ENCODE data around the gene FARS2. TPM values are rescaled to one million over a fixed set of nuclear protein-coding genes. Genes with fewer than 3 reads are reported as not detected.

FARS2 gene
- polyA plus RNA-seq, 1 donor from 2014 or later: 11.9 TPM

- Histone ChIP-seq H3K9me3 (ENCODE audit: low read length) (no peaks in the 10 kb centered on the region), H3K79me2 (replicated peaks; ENCODE audit: insufficient read depth, low read length) (no peaks in the 10 kb centered on the region), H3K36me3 (ENCODE audit: insufficient read depth, low read length) (no peaks in the 10 kb centered on the region), H4K20me1 (ENCODE audit: insufficient read depth) (no peaks in the 10 kb centered on the region), H3F3A (ENCODE audit: insufficient read depth, low read length, poor library complexity, severe bottlenecking) (no peaks in the 10 kb centered on the region), H3K27me3 (ENCODE audit: insufficient read depth, low read depth, low read length) (no peaks in the 10 kb centered on the region), H3K9me2 (ENCODE audit: insufficient read depth, low read length) (no peaks in the 10 kb centered on the region), H3K9ac (ENCODE audit: low read length) (no peak overlapping the region), H2AFZ (ENCODE audit: low read depth, low read length) (no peak overlapping the region), H3K27ac (ENCODE audit: low read length) (no peak overlapping the region), H3K4me3 (ENCODE audit: low read length) (no peak overlapping the region), H3K4me2 (ENCODE audit: low read length) (no peak overlapping the region)
- no peak for TF ChIP-seq EP300 (conservative IDR thresholded peaks at IDR 0.05; ENCODE audit: poor library complexity, severe bottlenecking)
- TF ChIP-seq SMC3 (conservative IDR thresholded peaks at IDR 0.05; ENCODE audit: poor library complexity): no peak
- no peak for TF ChIP-seq RAD21 (conservative IDR thresholded peaks at IDR 0.05)
- no peak for TF ChIP-seq MXI1 (conservative IDR thresholded peaks at IDR 0.05; ENCODE audit: poor library complexity, severe bottlenecking)
- no peak for TF ChIP-seq REST (IDR thresholded peaks at IDR 0.05; ENCODE audit: borderline replicate concordance)
- no peak for TF ChIP-seq TAF1 (IDR thresholded peaks at IDR 0.05; ENCODE audit: low read depth)
- TF ChIP-seq POLR2AphosphoS5 (IDR thresholded peaks at IDR 0.05): no peak
- TF ChIP-seq CTCF (IDR thresholded peaks at IDR 0.05; ENCODE audit: poor library complexity, severe bottlenecking): no peak
- no peak for TF ChIP-seq EZH2 (IDR thresholded peaks at IDR 0.05; ENCODE audit: borderline replicate concordance, insufficient read depth, low read length, poor library complexity, severe bottlenecking)
Measured at GRCh38 chr6:5644523-5645185, 383.3 kb downstream of the FARS2 start.

- TF ChIP-seq SMC3 (conservative IDR thresholded peaks at IDR 0.05; ENCODE audit: poor library complexity) (no peak), MXI1 (conservative IDR thresholded peaks at IDR 0.05; ENCODE audit: poor library complexity, severe bottlenecking) (no peak), EP300 (conservative IDR thresholded peaks at IDR 0.05; ENCODE audit: poor library complexity, severe bottlenecking) (no peak), REST (IDR thresholded peaks at IDR 0.05; ENCODE audit: borderline replicate concordance) (no peak), RAD21 (conservative IDR thresholded peaks at IDR 0.05) (no peak), TAF1 (IDR thresholded peaks at IDR 0.05; ENCODE audit: low read depth) (no peak), EZH2 (IDR thresholded peaks at IDR 0.05; ENCODE audit: borderline replicate concordance, insufficient read depth, low read length, poor library complexity, severe bottlenecking) (no peak), CTCF (IDR thresholded peaks at IDR 0.05; ENCODE audit: poor library complexity, severe bottlenecking) (no peak), POLR2AphosphoS5 (IDR thresholded peaks at IDR 0.05) (no peak)
- Histone ChIP-seq H3F3A (ENCODE audit: insufficient read depth, low read length, poor library complexity, severe bottlenecking) (no peaks in the 10 kb centered on the region), H3K79me2 (replicated peaks; ENCODE audit: insufficient read depth, low read length) (no peaks in the 10 kb centered on the region), H3K9me2 (ENCODE audit: insufficient read depth, low read length) (no peaks in the 10 kb centered on the region), H3K4me3 (ENCODE audit: low read length) (no peak overlapping the region), H3K27ac (ENCODE audit: low read length) (no peak overlapping the region), H3K36me3 (ENCODE audit: insufficient read depth, low read length) (no peaks in the 10 kb centered on the region), H3K4me2 (ENCODE audit: low read length) (no peak overlapping the region), H3K27me3 (ENCODE audit: insufficient read depth, low read depth, low read length) (no peaks in the 10 kb centered on the region), H3K9me3 (ENCODE audit: low read length) (no peaks in the 10 kb centered on the region), H2AFZ (ENCODE audit: low read depth, low read length) (no peak overlapping the region), H3K9ac (ENCODE audit: low read length) (no peak overlapping the region), H4K20me1 (ENCODE audit: insufficient read depth) (no peaks in the 10 kb centered on the region)
Measured at GRCh38 chr6:5645328-5646290, 384.3 kb downstream of the FARS2 start.
